Right renal pelvis (tissue), 4 donors: ENCODE data around the gene CLK3. TPM values are rescaled to one million over a fixed set of nuclear protein-coding genes. Genes with fewer than 3 reads are reported as not detected.
"Not testable (repeated sequence)": the region's sequence is repeated elsewhere in the genome, so short reads cannot be mapped to it uniquely, and the experiment has no call there.

Experiments
- DNase-seq, 4 donors: peaks; one replicate each; pipeline ENCODE4 v3.0.0-alpha.2; 2013; ENCODE audit warnings: low read depth in 4 of 4, low spot score in 3 of 4, missing footprints in 1 of 4
- polyA plus RNA-seq, 4 donors: library from polyadenylated mRNA; unstranded; fragments of 120-200 nt; gene quantifications; one replicate each; pipeline ENCODE4 v1.2.1, GENCODE V29; 2013; ENCODE audit not compliant: insufficient read length in 4 of 4

Gene CLK3
- polyA plus RNA-seq, 4 donors: 67.0 to 77.2 (median 72.2) TPM

DNA sequence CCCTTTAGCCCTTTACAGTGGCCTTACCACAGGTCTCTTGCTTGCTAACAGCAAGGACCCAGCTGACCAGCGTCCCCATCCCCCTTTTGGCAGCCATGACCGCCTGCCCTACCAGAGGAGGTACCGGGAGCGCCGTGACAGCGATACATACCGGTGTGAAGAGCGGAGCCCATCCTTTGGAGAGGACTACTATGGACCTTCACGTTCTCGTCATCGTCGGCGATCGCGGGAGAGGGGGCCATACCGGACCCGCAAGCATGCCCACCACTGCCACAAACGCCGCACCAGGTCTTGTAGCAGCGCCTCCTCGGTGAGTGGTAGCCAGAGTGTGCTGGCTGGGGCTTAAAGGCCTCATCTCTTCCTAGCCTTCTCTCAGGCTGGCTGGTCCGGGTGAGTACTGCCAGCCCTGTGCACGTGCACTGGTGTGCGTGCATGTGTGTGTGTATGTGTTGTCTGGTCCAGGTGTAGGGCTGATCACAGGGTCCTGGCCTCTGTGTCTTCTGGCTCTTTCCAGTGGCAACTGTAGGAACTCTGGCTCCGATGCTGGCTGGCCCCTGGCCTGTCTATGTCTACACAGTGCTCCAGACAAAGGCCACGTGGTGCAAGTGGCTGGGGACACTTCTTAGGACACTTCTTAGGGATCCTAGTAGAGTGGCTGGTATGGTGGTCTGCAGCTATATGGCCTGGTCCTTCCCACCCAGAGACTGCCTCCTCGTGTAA is 4.4 kb downstream of the CLK3 start:
- no peak for DNase-seq

DNA sequence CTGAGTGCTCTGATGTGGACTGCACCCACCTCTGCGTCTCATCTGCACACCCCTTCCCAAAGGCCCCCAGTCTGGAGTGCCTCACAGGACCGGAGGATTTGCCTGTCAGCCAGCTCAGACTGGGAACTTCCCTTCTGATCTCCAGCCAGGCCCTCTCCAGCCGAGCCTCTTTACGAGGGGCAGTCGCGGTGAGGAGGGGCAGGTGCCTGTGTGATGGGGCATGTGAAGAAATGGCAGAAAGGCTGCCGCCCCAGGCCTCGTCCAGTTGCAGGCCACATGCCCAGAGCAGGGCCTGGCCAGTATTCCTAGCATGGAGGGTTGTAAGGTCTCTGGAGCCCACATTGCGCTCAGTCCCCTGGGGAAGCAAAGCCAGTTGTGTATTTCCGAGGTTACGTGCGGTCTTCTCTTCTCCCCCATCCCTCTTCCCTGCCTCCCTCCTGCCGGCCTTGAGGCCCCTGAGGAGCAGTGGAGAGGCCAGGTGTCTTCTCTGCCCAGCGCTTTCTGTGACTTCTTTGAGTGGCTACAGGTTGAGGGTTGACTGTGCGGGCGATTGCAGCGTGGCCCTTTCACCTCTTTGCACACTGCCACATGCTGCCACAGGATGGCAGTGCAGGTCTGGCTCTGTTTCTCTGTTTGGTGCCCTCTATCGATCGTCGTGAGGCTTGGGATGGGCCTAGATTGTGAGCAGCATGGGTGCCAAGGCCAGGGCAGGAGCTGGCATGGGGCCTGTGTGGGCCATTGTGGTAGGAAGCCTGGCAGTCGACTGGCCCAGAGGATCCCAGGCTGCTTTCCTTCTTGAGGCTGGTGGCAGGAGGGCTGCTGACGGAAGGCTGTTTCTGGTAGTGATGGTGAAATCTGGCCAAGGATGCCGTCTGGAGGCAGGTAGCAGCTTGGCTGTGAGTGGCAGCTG is 5.3 kb downstream of the CLK3 start:
- no peak for DNase-seq

DNA sequence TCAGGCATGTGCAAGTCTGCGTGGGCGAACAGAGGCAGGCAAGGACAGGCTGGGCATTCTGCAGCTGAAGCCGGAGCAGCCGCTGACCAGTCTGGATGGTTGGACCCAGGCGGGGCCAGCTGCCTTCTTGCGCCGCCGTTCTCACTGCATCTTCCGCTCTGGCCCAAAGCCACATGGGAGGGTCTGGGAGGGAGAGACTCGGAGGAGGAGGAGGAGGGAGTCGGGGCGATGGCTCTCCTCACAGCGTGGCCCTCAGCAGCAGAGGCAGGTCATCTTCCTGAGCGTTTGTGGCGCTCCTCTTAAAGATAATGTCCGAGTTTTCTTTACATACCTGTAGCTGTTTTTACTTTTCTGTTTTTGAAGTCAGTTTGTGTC is 5.9 kb downstream of the CLK3 start:
- DNase-seq: no peak

DNA sequence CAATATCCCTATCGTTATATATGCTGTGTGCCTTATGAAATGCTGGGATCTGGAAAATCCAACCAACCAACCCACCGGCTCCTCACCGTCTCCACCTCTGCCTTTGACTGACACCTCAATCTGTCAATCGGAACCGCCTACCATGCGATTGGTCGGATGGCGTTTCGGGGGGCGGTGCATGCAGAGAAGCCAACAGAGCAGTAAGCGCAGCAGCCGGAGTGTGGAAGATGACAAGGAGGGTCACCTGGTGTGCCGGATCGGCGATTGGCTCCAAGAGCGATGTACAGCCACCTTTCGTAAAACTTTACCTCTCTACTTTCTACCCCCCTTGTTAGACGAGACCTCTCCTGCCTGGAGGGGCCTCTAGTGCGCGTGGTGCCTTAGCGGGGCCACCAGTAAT is 6.3 kb downstream of the CLK3 start:
- DNase-seq: no peak

DNA sequence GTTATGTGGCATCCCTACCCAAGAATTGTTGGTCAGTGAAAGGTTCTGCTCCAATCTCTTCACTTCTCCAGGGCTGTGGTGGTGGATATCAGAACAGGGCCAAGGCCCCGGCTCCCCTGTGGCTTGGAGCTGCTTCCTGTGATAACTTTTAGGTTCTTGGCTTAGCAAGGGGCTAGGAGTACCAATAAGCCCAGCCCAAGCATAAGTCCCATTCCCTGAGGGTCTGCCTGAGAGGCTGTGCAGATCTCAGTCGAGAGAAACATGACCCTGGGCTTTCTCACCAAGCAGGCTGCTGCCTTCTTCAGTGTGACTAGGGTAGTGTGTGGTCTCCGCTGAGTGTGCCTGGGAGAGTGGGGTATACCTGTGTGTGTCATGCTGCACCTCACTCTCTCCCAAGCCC is 7.1 kb downstream of the CLK3 start:
- no peak for DNase-seq

DNA sequence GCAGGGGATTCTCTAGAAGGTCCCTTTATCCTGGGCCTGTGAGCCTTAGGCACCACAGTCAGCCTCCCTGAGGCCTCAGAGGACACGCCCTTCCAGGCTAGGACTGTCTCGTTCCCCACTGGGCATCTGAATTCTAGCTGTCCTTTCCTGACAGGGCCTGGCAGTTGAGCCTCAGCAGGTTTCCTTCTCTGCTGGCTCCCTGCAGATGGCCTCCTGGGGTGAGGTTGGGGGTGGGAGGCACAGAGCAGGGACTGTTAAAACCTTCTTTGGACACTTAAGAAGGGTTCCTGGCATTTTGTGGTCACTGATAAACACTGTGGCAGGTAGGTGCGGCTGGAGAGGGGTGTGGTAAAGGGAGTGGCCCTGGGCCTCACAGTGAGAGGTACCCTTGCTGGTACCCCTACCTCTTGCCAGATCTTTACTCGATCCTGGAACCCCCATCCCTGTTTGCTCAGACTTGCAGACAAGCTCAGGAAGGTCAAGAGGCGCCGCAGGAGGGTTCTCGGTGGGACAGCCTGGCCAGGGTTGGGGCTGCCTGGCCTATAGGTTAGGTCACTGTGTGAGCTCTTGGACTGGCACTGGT is 8.5 kb downstream of the CLK3 start:
- no peak for DNase-seq

DNA sequence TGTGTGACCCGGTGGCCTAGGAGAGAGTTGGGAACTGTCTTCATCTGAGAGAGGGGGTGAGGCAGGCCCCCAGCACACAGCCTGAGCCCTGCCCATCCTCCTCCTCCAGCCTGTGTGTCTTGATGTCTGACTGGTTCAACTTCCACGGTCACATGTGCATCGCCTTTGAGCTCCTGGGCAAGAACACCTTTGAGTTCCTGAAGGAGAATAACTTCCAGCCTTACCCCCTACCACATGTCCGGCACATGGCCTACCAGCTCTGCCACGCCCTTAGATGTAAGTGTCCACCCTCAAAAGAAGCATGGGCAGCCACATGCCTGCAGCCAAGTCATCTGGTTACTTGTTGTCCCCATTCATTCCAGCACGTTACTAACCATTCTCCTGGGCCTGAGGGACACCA is 10.1 kb downstream of the CLK3 start:
- no peak for DNase-seq

DNA sequence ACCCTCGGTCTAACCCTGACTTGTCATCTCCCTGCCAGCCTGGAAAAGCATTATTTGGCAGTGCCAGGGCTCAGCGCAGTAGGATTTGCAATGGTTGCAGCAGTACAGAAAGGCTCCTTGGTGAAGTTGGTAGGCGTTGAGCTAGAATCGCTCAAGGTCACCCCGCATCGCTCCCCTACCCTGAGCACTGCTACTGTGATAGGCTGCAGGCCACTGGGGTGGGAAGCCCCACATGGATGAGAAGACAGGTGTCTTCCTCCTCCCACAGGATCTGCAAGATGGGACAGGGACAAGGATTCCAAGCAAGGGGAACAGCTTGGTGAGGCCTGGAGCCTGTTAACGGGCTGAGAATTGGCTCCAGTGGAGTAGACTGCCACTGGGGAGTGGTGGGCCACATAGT is 10.7 kb downstream of the CLK3 start:
- DNase-seq: no peak

DNA sequence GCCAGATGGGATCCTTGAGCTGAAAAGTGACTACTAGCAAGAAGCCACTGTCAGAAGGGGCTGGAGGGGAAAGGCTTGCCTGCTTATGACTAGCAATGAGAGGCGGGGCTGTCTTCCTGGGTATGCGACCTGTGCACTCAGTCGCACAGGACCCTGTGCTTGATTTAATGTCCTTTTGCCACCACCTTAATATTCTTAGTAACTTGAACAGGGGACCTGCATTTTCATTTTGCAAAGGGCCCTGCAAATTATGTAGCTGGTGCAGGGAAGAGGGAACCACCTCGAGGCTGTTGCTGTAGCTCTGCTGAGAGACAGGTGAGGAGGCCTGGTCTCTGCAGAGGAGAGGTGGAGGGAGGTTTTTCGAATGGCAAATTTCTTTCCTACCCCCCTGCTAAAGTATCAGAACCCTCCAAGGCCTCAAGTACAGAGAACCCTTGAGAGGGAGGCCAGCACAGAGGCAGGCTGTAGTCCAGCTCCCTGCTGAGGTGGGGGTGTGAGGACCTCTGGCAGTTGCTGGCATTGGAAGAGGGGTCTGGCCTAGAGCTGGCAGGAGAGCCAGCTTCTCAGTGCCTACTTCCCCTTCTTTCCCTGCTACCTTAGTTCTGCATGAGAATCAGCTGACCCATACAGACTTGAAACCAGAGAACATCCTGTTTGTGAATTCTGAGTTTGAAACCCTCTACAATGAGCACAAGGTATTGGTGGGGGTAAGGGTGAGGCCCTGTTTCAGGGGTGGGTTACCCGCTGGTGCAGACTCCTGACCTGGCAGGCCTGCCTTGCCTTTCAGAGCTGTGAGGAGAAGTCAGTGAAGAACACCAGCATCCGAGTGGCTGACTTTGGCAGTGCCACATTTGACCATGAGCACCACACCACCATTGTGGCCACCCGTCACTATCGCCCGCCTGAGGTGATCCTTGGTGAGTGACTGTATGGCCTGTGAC is 11.4 kb downstream of the CLK3 start:
- no peak for DNase-seq

DNA sequence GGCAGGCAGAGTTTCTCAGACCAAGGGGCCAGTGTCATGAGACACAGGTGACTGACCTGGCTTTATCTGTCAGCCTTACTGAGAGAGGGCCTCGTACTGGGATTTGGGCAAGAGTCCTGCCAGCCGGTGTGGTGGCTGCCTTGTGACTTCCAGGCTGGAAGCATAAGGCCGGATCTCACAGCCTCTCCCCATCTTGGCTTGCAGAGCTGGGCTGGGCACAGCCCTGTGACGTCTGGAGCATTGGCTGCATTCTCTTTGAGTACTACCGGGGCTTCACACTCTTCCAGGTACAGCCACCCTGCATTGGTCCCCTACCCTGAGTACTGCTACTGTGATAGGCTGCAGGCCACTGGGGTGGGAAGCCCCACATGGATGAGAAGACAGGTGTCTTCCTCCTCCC is 12.1 kb downstream of the CLK3 start:
- DNase-seq: no peak

DNA sequence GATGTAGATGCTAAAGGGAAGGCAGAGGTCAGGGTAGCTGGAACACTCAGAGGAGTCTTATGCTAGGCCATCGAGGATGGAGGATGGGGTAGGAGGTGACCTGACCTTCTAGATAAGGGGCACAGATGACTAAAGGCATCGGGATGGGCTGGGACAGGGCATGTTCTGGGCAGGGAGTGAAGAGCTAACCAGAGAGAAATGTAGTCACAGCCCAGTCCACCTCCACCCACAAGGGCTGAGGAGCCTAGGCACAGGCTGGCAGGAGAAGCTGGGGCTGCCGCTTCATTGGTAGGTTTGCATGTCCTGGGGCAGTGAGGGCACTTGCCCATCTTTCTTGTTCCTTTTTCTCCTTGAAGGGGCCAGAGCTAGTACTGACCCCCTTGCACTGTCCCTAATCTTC is 12.6 kb downstream of the CLK3 start:
- no peak for DNase-seq

DNA sequence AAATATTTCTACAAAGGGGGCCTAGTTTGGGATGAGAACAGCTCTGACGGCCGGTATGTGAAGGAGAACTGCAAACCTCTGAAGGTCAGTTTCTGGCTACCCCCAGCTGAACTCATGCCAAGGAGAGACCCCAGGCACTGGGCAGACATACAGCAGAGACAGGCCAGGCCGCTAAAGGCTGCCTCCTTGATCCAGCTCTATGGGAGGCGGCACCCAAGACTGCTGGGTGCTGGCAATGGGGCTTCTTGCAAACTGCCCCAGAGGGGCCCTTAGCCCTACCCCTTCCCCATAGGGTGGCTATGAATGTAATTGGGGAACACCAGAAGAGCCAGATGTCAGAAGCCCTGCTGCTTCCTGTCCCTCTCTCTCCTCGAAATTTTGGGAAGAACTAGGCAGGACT is 13.3 kb downstream of the CLK3 start:
- no peak for DNase-seq

DNA sequence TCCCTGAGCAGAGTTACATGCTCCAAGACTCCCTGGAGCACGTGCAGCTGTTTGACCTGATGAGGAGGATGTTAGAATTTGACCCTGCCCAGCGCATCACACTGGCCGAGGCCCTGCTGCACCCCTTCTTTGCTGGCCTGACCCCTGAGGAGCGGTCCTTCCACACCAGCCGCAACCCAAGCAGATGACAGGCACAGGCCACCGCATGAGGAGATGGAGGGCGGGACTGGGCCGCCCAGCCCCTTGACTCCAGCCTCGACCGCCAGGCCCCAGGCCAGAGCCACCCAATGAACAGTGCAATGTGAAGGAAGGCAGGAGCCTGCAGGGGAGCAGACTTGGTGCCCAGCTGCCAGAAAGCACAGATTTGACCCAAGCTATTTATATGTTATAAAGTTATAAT is 14.1 kb downstream of the CLK3 start:
- DNase-seq: not testable (repeated sequence)

DNA sequence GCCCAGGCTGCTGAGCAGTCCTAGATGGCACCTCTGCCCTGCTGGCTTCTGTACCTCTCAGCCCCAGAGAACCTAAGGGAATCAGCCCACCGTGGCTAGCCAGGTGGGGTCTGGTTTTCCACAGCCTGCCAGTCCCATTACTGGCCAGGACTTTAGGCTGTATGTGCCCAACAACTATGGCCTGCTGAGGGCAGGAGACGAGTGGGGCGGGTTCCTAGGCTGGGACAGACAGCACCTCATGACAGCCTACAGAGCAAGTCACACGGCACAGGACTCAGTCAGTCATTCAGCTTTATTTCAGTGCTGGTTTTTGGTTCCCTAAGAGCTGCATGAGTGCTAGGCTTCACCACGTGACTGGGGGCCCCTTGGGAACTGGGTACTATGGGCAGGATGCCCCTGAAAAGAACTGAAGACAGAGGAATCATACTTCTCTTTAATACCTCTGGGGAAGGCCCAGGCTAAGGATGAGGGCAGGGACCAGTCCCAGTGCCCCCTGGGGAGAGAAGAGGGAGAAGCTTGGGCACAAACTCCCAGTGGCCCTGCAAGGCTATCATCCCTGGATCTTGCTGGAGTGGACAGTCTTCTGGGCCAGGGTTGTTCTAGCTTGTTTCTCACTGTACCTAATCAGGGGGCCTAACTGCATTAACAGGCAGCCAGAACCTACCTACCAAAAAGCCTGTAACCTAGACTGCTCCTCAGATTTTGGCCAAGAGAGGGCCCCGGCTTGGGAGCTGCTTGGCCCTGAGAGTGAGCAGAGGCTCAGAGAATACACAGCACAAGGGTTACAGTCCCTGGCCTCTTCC is 14.8 kb downstream of the CLK3 start:
- DNase-seq: no peak

DNA sequence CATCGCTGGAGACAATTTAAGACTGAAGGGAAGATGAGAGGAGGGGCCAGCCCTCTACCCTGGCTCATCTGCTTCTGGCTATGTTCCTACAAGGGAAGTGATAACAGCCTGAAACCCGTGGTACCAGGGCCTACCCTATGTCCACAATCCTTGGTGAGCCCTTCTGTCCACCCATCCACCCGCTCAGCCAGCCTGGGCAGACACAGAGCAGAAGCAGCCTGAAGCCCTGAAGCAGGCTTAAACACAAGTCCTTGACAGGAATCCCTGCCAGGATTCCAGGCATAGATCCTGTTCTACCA is 15.4 kb downstream of the CLK3 start:
- DNase-seq: no peak

DNA sequence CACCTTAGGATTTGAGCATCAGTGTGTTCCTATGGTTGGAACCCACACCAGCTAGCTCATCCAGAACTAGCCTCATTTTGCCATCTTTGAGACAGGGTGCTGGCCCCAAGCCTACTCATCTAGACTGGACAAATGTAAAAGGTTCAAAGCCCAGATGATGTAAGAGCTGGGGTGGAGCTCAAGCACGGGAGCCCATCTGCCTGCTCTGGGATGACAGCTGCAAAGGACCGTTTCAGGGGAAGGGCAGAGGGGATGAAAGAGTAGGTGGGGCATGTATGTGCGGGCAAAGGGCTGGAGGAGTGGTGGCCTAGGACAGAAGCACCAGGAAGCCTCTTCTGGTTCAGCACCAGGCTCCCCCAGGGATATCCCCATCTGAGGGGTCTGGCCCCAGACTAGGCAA is 15.8 kb downstream of the CLK3 start:
- DNase-seq: no peak

DNA sequence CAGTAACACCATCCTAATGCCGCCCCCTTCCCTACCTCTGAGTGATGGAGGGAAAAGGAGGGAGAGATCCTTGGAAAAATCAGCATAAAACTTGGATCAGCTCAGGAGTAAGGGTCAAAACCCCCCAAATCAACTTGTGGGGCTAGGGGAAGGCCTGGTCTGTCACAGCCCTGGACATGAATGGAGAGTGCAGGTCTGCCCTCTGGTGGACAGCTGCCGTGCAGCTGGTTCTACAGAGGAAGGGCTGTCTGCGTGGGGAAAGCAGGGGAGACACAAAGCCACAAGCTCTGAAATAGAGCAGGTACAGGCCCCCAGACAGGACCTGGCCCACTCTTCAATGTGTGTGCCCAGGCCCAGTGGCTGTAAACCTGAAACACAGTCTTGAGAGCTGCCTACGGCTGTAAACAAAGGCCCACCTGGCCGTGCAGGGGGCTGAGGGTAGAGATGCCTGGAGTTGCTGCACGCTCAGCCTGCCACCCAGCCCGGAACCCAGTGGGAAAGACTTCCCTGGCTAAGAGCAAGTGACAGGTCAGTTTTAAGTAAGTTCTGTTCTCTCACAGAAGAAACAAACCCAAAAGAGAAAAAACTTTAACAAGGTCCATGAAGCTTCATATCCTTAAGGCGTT is 16.4 kb downstream of the CLK3 start:
- no peak for DNase-seq

DNA sequence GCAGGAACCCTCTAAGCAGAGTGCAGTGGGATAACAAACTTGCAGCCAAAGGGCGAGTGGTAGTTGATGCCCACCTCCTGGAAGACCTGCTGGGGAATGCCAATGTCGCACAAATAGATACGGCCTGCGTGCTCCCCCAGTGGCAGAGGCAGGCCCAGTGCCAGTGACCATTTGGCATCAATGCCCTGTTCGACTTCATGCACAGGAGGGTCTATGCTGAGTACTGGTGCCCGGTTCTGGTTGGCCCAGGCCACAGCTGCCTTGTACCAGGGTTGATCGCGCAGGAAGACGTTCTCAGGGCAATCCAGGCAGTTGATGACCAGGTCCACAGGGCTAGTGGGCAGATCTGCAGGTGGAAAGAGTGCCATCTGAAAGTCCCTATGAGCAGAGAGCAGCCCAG is 17.0 kb downstream of the CLK3 start:
- DNase-seq: no peak

DNA sequence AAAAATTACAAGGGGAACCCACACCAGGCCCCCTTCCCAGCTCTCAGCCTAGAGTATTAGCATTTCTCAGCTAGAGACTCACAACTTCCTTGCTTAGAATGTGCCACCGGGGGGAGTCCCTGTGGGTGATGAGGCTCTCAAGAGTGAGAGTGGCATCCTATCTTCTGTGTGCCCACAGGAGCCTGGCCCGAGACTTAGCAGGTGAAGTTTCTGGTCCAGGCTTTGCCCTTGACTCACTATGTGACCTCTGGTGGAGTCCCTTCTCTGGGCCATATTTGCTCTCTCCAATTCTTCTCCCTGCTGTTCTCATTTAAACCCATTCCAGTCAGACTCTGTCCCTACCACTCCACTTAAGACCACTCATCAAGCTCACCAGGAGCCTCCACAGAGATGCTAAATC is 18.1 kb downstream of the CLK3 start:
- no peak for DNase-seq

DNA sequence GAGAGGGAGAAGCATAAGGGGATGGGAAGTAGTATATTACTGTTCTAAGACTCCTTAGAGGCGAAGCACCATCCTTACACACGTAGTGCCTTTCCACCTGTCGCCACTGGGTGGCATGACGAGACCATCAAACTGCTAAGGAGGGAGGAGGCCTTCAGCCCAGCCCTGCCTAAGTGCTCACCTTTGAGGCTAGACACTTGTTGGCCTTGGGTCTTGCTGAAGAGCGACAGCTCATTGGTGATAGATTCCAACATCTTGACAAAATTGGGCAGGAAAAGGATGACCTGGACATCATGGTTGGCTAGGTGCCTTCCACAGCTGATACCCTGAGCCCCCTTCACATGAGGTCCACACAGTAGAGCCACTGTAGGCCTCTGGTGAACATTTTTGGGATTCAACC is 19.6 kb downstream of the CLK3 start:
- DNase-seq: peak in 1 of 4 donors; percentile 22
